IMR-90 (cell line): ENCODE data around the gene IPO13. TPM values are rescaled to one million over a fixed set of nuclear protein-coding genes. Genes with fewer than 3 reads are reported as not detected.

Experiments used
- ATAC-seq: fragments of 200-7000 bp; cut with Tn5 transposase; 2 replicates; pipeline ENCODE4 v1.9.1; 2020; ENCODE audit warnings: low read depth, mild to moderate bottlenecking, moderate library complexity
- BruUV-seq: library from RNA; stranded (reverse); fragments of 400-500 nt; replicated peaks from 2 replicates; lab custom pipeline; 2021; lab: Mats Ljungman, UMichigan
- CTCF ChIA-PET: fragments of 300-600 bp; formaldehyde crosslinking; extraction: SDS; loops from one replicate; lab custom pipeline; 2021; ENCODE audit warnings: antibody characterized with exemption; lab: Yijun Ruan, JAX
- POLR2A ChIA-PET: fragments of 300-600 bp; sonication (Branson Sonifier 250); formaldehyde crosslinking; loops from one replicate; lab custom pipeline; 2022; ENCODE audit warnings: antibody characterized with exemption; ENCODE audit not compliant: unreplicated experiment; lab: Charles Lee
- DNase-seq: peaks from one replicate; pipeline ENCODE4 v3.0.0; 2013
- H2AFZ ChIP-seq: replicated peaks from 2 replicates; pipeline ENCODE3; 2013; ENCODE audit warnings: low read length, mild to moderate bottlenecking; ENCODE audit not compliant: poor library complexity
- H2AK5ac ChIP-seq: 2 replicates; pipeline ENCODE4 v1.6.1; 2013; ENCODE audit warnings: low read depth, low read length, inconsistent platforms
- H2AK9ac ChIP-seq: replicated peaks from 2 replicates; pipeline ENCODE3; 2013; ENCODE audit warnings: mild to moderate bottlenecking, low read depth, low read length, moderate library complexity; ENCODE audit not compliant: poor library complexity
- H2BK120ac ChIP-seq: 2 replicates; pipeline ENCODE4 v1.6.1; 2013; ENCODE audit warnings: low read depth, low read length, inconsistent platforms
- H2BK15ac ChIP-seq: 3 replicates; pipeline ENCODE4 v1.6.1; 2013; ENCODE audit warnings: low read depth, low read length, inconsistent platforms
- H2BK20ac ChIP-seq: 2 replicates; pipeline ENCODE4 v1.6.1; 2013; ENCODE audit warnings: low read depth, mild to moderate bottlenecking, inconsistent platforms, low read length, moderate library complexity
- H2BK5ac ChIP-seq: 2 replicates; pipeline ENCODE4 v1.6.1; 2013; ENCODE audit warnings: mild to moderate bottlenecking, low read depth, low read length, inconsistent platforms; ENCODE audit not compliant: poor library complexity, severe bottlenecking
- H3K14ac ChIP-seq: replicated peaks from 2 replicates; pipeline ENCODE4 v1.6.1; 2013; ENCODE audit warnings: low read depth, low read length, inconsistent platforms
- H3K18ac ChIP-seq: 2 replicates; pipeline ENCODE4 v1.6.1; 2013; ENCODE audit warnings: low read depth, low read length, control low read depth
- H3K23ac ChIP-seq: 2 replicates; pipeline ENCODE4 v1.6.1; 2013; ENCODE audit warnings: low read depth, low read length, inconsistent platforms
- H3K27ac ChIP-seq: 2 replicates; pipeline ENCODE4 v1.5.1; 2013; ENCODE audit warnings: mild to moderate bottlenecking, control low read depth, low read length; ENCODE audit not compliant: insufficient read depth
- H3K27me3 ChIP-seq: 2 replicates; pipeline ENCODE4 v1.6.1; 2013; ENCODE audit warnings: low read length; ENCODE audit not compliant: control insufficient read depth, insufficient read depth
- H3K36me3 ChIP-seq: 2 replicates; pipeline ENCODE4 v1.6.1; 2013; ENCODE audit warnings: low read length, mixed read lengths; ENCODE audit not compliant: control insufficient read depth, insufficient read depth
- H3K4ac ChIP-seq: 2 replicates; pipeline ENCODE4 v1.6.1; 2013; ENCODE audit warnings: low read depth, low read length, inconsistent platforms
- H3K4me1 ChIP-seq: 2 replicates; pipeline ENCODE4 v1.6.1; 2013; ENCODE audit warnings: low read length, mixed read lengths; ENCODE audit not compliant: control insufficient read depth, insufficient read depth
- H3K4me2 ChIP-seq: 2 replicates; pipeline ENCODE4 v1.6.1; 2013; ENCODE audit warnings: low read depth, mild to moderate bottlenecking, control low read depth, low read length, moderate library complexity
- H3K4me3 ChIP-seq: 2 replicates; pipeline ENCODE4 v1.5.1; 2013; ENCODE audit warnings: low read depth, mild to moderate bottlenecking, control low read depth, low read length, moderate library complexity; ENCODE audit not compliant: insufficient read depth
- H3K56ac ChIP-seq: 2 replicates; pipeline ENCODE4 v1.6.1; 2013; ENCODE audit warnings: low read length, inconsistent platforms; ENCODE audit not compliant: insufficient read depth; ENCODE audit errors: extremely low read depth
- H3K79me1 ChIP-seq, 2 experiments: 2 replicates each; pipeline ENCODE4 v1.6.1; 2013; ENCODE audit warnings: low read length in 2 of 2, inconsistent platforms in 1 of 2, low read depth in 1 of 2
- H3K9ac ChIP-seq: 2 replicates; pipeline ENCODE4 v1.6.1; 2013; ENCODE audit warnings: low read depth, low read length, control low read depth
- H3K9me1 ChIP-seq: 2 replicates; pipeline ENCODE4 v1.6.1; 2013; ENCODE audit warnings: low read length, inconsistent platforms; ENCODE audit not compliant: insufficient read depth
- H3K9me3 ChIP-seq: 2 replicates; pipeline ENCODE4 v1.6.1; 2013; ENCODE audit warnings: low read length; ENCODE audit not compliant: control insufficient read depth, insufficient read depth
- H4K20me1 ChIP-seq: 2 replicates; pipeline ENCODE4 v1.6.1; 2013; ENCODE audit warnings: low read length, inconsistent platforms; ENCODE audit not compliant: insufficient read depth
- H4K5ac ChIP-seq: 2 replicates; pipeline ENCODE4 v1.6.1; 2013; ENCODE audit warnings: mild to moderate bottlenecking, low read depth, low read length, control low read depth
- H4K8ac ChIP-seq, 2 experiments: 2 replicates each; pipeline ENCODE4 v1.6.1; 2013; ENCODE audit warnings: low read depth in 2 of 2, low read length in 2 of 2, control low read depth in 1 of 2, inconsistent platforms in 1 of 2
- H4K91ac ChIP-seq: 2 replicates; pipeline ENCODE4 v1.6.1; 2013; ENCODE audit warnings: low read depth, low read length, inconsistent platforms; ENCODE audit not compliant: insufficient read depth
- BHLHE40 ChIP-seq: fragments of 150-350 bp; IDR thresholded peaks from 2 replicates; pipeline ENCODE4 v1.6.1; 2016; ENCODE audit warnings: mild to moderate bottlenecking, low read depth, low read length
- WGBS, 2 experiments: methylation state at CpG; one replicate each; pipeline versions ENCODE4 v1.1.5 to v1.1.7; 2013; ENCODE audit warnings: missing lambda C conversion rate in 2 of 2; ENCODE audit not compliant: insufficient read length in 1 of 2; ENCODE audit errors: extremely low coverage in 2 of 2; 5-methylcytosine and 5-hydroxymethylcytosine counted together
- dilution Hi-C: fragments of 300-500 bp; cut with HindIII; formaldehyde crosslinking; loops from one replicate; pipeline ENCODE4 v1.14.3; 2018; ENCODE audit warnings: low sequenced_read_pairs; ENCODE audit not compliant: unreplicated experiment
- in situ Hi-C: fragments of 300-500 bp; cut with MboI; formaldehyde crosslinking; loops from 3 replicates; pipeline ENCODE4 v1.14.3; 2019; ENCODE audit warnings: low sequenced_read_pairs, inconsistent platforms, mixed read lengths
- intact Hi-C: fragments of 100-400 bp; cut with micrococcal nuclease; formaldehyde crosslinking; loops from 2 replicates; pipeline ENCODE4 v1.10.0; 2022
- polyA plus RNA-seq, 3 experiments: library from polyadenylated mRNA; depleted of rRNA; stranded (reverse); fragments of >200 nt; gene quantifications; 2 replicates each; pipeline ENCODE4 v1.2.3, GENCODE V29; 2012; ENCODE audit warnings: low replicate concordance in 1 of 3
- total RNA-seq: library from RNA; depleted of rRNA; stranded (reverse); fragments of >200 nt; gene quantifications from 2 replicates; pipeline ENCODE4 v1.2.3, GENCODE V29; 2012

IPO13 gene
- total and polyA plus RNA-seq, 2 of the 4 experiments (the other 2 are of a cell fraction) = 15.2 to 18.7 TPM

- 7% methylated on average over 24 of the region's 48 CpGs; no CpG with 5 or more reads in 1 of the 2 experiments for WGBS, 2 experiments
- no TSS peak for BruUV-seq
Observed at GRCh38 chr1:43935711-43936427, 10.9 kb upstream of the IPO13 start.

More at GRCh38 chr1:43935711-43936427, 10.9 kb upstream of the IPO13 start:
- H4K91ac ChIP-seq = no peak overlapping the region
- H3K27ac ChIP-seq = no peak overlapping the region
- peaks cover 6% of the 10 kb centered on the region for H3K9me1 ChIP-seq
- ATAC-seq (no peak), DNase-seq (no peak)
- peak overlapping the region; percentile 74 for H2AFZ ChIP-seq
- in situ Hi-C loops = no loop called here
- H3K4me2 ChIP-seq = no peak overlapping the region; the same call in 1 of the 2 replicates
- ChIA-PET CTCF (interaction anchor here (1.0 to 5.6 kb wide), 8 partner anchors 11 to 285 kb away, joined by 3 to 149 read pairs (median 6); partner anchors contain the start of gene IPO13), POLR2A (no interaction called here)
- H3K4ac ChIP-seq = no peak overlapping the region
- TF ChIP-seq BHLHE40 = no peak
- H3K56ac ChIP-seq = no peak overlapping the region
- H4K5ac ChIP-seq = no peak overlapping the region
- no peak overlapping the region for H3K18ac ChIP-seq
- 0 out of 2 replicates have a peak overlapping the region, but pooled peaks have one; percentile 43 for H2AK5ac ChIP-seq
- peaks cover 10% of the 10 kb centered on the region for H3K4me1 ChIP-seq
- H3K23ac ChIP-seq = no peak overlapping the region; the same call in 1 of the 2 replicates
- intact Hi-C loops = no loop called here
- peak overlapping the region; percentile 30 for H3K4me3 ChIP-seq
- no peaks in the 10 kb centered on the region for H3K9me3 ChIP-seq
- H2AK9ac ChIP-seq = no peak overlapping the region
- H4K20me1 ChIP-seq = peaks cover 3% of the 10 kb centered on the region; the same call in 1 of the 2 replicates
- no peak overlapping the region for H3K14ac ChIP-seq
- H2BK20ac ChIP-seq = no peak overlapping the region; the same call in 1 of the 2 replicates
- H3K9ac ChIP-seq = no peak overlapping the region
- H4K8ac ChIP-seq = no peak overlapping the region
- H2BK15ac ChIP-seq = no peak overlapping the region
- peaks cover 0 to 8% of the 10 kb centered on the region in 2 experiments; a peak in 1 of 4 replicates for H3K79me1 ChIP-seq
- dilution Hi-C loops = no loop called here
- no peak overlapping the region for H2BK5ac ChIP-seq
- no peak overlapping the region for H2BK120ac ChIP-seq
- H3K27me3 ChIP-seq = no peaks in the 10 kb centered on the region; the same call in 1 of the 2 replicates
- no peaks in the 10 kb centered on the region for H3K36me3 ChIP-seq
